NCI-H748 treated with DMSO at 0.1 percent for 48 hours (cell line): Measurements from ENCODE around the gene SERPINA6.
A peak's percentile ranks its signal among the peaks of the same experiment; 100 is the strongest.
"Not testable (repeated sequence)": the region's sequence is repeated elsewhere in the genome, so short reads cannot be mapped to it uniquely, and the experiment has no call there.

Experiments used
- DNase-seq: peaks from one replicate; lab custom pipeline; 2025; lab: John Stamatoyannopoulos, UW

The SERPINA6 gene

DNA sequence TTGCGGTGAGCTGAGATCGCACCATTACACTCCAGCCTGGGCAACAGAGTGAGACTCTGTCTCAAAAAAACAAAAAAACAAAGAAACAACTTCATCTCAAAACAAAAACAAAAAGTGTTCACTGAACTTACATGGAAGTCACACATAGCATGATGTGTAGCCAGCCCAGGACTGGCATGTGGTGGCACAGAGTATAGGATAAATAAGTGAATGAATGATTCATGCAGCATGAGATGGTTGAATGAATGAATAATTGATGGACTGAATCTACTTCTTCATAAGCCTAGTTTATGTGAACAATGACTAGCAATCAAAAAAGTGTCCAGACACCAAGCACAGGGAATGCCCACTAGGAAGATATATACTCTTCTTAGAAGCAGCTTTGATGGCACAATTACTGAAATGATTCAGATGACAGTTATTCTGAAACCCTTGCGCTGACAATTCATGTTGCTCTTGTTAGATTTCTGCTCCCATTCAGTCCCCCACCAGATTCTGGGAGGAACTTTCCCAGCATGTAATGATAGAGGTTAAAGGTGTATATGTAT, 31.6 kb upstream of the SERPINA6 start:
- no peak for DNase-seq

GRCh38 chr14:94354190-94354589, 31.1 kb upstream of the SERPINA6 start:
- not testable (repeated sequence) for DNase-seq

- DNase-seq, result no peak
These were observed 26.1 kb upstream of the SERPINA6 start for GRCh38 chr14:94349276-94349675.

DNA sequence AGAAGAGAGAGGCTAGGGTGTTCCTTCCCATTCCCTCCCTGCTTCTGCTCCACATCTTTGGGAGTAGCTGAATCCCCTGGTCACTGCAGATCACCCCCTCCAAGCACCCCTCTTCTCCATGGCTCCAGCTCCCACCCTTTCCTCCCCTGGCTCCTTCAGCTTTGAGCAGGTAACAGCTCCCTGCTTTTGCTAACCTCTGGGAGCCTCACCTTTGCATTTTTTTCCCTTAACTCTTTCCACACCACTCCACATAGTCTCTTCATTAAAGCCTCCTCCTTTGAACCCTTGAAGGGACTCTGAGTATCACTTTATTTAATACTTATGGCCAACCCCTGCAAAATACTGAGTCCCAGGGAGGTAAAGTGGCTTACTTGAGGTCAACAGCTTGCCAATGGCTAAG, 25.7 kb upstream of the SERPINA6 start:
- no peak for DNase-seq

DNA sequence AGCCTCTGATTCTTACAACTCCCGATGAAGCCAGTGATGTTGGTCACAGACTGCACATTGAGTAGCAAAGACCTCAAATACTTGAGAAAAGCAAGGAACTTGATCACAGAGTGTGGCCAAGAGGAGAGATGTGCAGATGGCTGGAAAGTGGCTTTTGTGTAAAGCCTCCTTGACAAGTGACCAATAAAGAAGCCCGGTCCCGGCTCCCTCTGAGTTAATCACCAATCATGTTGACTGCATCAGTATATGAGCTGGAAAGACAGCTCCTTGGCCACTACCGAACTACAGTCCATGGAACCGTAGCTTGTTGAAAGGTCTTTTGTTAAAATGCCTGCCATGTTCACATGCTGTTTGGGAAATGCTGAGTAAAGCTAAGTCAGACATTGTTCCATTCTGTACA, 23.7 kb upstream of the SERPINA6 start:
- DNase-seq, result no peak

- DNase-seq, result not testable (repeated sequence)
These were observed 23.1 kb upstream of the SERPINA6 start for GRCh38 chr14:94346065-94346786.

GRCh38 chr14:94345344-94346064, 22.4 kb upstream of the SERPINA6 start:
- DNase-seq, result no peak

DNA sequence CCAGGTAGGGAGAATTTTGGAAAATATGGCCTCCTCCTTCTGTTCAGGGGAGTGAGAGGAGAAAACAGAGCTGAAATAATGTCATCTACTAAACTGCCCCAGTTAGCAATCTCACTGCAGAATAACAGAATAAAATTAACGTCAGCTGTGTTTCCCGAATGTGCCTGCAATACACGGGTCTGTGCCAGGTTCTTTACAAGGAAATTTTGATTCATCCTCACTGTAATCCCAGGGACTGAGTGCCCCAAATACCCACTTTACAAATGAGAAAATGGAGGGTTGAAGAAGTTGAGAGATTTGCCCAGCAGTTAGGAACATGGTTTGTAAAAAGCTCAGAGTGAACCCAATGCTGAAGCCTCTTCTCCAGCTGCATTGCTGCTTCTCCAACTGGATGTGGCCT, 21.3 kb upstream of the SERPINA6 start:
- DNase-seq, result no peak

DNA sequence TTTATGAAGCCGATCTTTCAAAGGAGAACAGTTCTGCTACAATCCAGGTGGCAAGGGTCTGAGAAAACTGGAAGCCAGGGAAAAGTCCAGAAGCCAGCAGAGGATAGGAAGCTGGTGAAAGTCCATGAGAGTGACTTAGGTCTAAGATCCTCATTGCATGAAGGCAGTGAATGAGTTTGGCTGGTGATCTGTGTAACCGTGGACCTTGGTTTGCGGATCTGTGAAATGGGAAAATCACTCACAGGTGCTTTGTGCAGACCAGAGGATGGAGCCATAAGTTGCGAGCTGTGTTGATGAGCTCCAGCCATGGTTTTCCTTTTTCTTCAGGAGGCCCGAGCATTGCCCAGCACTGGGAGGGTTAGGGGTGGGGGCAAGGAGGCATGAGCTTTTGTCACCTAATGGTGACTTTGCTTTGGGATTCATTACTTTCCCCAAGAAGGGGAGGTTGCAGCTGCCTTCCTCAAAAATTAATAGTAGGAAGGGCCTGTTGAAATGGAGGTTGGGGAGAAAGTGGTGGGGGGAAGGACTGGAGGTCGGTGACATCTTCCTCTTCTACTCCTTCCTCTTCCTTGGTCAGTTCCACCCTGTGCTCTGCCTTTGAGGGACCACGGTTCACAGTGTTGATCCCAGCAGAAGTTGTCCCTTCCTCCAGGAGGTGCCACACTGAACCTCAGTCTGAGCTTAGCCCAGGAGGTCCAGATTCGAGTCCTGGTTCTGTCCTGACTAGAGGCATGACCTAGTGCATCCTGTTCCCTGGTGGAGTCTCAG, 20.3 kb upstream of the SERPINA6 start:
- no peak for DNase-seq

GRCh38 chr14:94342334-94342934, 19.3 kb upstream of the SERPINA6 start:
- peak; percentile 7 for DNase-seq

GRCh38 chr14:94341656-94342333, 18.7 kb upstream of the SERPINA6 start:
- no peak for DNase-seq

GRCh38 chr14:94340533-94340932, 17.4 kb upstream of the SERPINA6 start:
- DNase-seq, result no peak

- no peak for DNase-seq
These were observed 14.9 kb upstream of the SERPINA6 start for GRCh38 chr14:94338023-94338422.

- no peak for DNase-seq
These were observed 14.1 kb upstream of the SERPINA6 start for GRCh38 chr14:94337274-94337673.

GRCh38 chr14:94334872-94335271, 11.7 kb upstream of the SERPINA6 start:
- peak; percentile 20 for DNase-seq

- DNase-seq, result no peak
These were observed 9.5 kb upstream of the SERPINA6 start for GRCh38 chr14:94332587-94332986.

GRCh38 chr14:94332063-94332583, 9.0 kb upstream of the SERPINA6 start:
- DNase-seq, result no peak

DNA sequence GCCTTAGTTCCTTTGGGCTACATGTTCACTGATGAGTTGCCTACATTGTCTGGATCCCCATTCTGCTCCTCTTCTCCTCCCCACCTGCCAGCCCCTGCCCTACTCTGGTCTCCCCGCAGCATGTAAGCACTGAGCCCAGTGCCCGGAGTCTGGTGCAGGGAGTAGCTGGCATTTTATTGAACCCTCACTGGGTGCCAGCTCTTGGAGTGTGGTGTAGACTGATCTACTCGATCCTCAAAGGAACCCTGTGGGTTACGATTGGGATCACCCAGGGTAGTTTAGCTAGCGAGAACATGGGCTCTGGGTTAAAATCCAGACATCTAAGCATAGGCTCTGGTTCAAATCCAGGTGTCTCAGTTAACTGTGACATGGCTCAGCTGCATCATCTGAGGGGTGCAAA, 8.3 kb upstream of the SERPINA6 start:
- no peak for DNase-seq

DNA sequence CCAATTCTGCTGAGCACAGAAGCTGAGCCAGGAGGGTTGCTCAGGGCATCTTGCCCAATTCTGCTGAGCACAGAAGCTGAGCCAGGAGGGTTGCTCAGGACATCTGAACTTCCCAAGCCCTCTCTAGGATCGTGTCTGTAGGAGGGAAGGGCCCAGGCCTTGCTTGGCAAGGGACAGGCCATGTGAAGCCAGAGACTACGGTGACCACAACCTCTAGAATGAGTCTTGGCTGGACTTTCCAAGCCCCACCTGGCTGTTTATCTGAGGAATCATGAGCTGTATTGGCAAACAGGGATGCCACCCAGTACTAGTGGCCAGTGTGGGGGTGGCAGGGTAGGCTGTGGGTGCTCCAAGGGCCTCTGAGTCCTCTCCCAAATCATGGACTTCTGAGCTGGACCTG, 7.7 kb upstream of the SERPINA6 start:
- DNase-seq, result no peak

DNA sequence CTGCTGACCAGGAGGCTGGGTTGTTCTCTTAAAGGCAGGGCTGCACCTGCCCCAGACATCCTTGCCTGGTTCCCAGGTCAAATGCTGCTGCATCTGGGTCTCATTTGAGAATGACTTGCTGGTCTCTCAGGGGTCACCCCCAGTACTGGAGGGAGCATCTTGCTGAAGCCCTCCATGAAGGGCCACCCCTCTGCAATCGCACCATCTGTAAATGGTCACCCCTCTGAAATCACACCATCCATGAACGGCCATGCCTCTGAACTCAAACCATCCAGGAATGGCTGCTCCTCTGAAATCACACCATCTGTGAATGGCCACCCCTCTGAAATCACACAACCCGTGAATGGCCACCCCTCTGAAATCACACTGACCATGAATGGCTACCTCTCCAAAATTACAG, 7.3 kb upstream of the SERPINA6 start:
- DNase-seq, result no peak

- no peak for DNase-seq
These were observed 6.7 kb upstream of the SERPINA6 start for GRCh38 chr14:94329857-94330256.
